HG02588 (cell line): Measurements from ENCODE around the gene NR2C2AP.
"Not testable (repeated sequence)": the region's sequence is repeated elsewhere in the genome, so short reads cannot be mapped to it uniquely, and the experiment has no call there.

Experiments
- ATAC-seq: cut with Tn5 transposase; IDR thresholded peaks from one replicate; pipeline ENCODE4 v1.9.1; 2021; ENCODE audit warnings: mild to moderate bottlenecking, moderate library complexity; ENCODE audit not compliant: unreplicated experiment

Gene NR2C2AP

GRCh38 chr19:19185853-19186740, 17.1 kb downstream of the NR2C2AP start:
- ATAC-seq = no peak

GRCh38 chr19:19181488-19181998, 21.7 kb downstream of the NR2C2AP start:
- no peak for ATAC-seq

- ATAC-seq = no peak
These were observed 23.4 kb downstream of the NR2C2AP start for GRCh38 chr19:19179548-19180441.

GRCh38 chr19:19176950-19177349, 26.3 kb downstream of the NR2C2AP start:
- ATAC-seq = no peak

- not testable (repeated sequence) for ATAC-seq
These were observed 30.0 kb downstream of the NR2C2AP start for GRCh38 chr19:19173243-19173642.

GRCh38 chr19:19171821-19172532, 31.2 kb downstream of the NR2C2AP start:
- no peak for ATAC-seq

GRCh38 chr19:19170873-19171672, 32.1 kb downstream of the NR2C2AP start:
- no peak for ATAC-seq

GRCh38 chr19:19170053-19170872, 33.0 kb downstream of the NR2C2AP start, which contains the start of gene MEF2B:
MEF2B (minus strand) TSS chr19:19170263; CDS start chr19:19150735, 19,528 bp downstream.
- ATAC-seq = peak; percentile 82

GRCh38 chr19:19169236-19170052, 33.8 kb downstream of the NR2C2AP start:
- ATAC-seq = peak; percentile 10

GRCh38 chr19:19167612-19168011, 35.6 kb downstream of the NR2C2AP start:
- ATAC-seq = no peak

- no peak for ATAC-seq
These were observed 37.8 kb downstream of the NR2C2AP start for GRCh38 chr19:19165396-19165795.

GRCh38 chr19:19162495-19162894, 40.7 kb downstream of the NR2C2AP start:
- ATAC-seq = no peak

GRCh38 chr19:19160461-19161035, 42.7 kb downstream of the NR2C2AP start:
- ATAC-seq = peak; percentile 45

- ATAC-seq = no peak
These were observed 43.7 kb downstream of the NR2C2AP start for GRCh38 chr19:19159534-19159933.

- ATAC-seq = no peak
These were observed 45.4 kb downstream of the NR2C2AP start for GRCh38 chr19:19157808-19158207.

- peak; percentile 62 for ATAC-seq
These were observed 47.6 kb downstream of the NR2C2AP start for GRCh38 chr19:19155495-19156219.
